CD4-positive, alpha-beta T cell (primary cell): ENCODE results near the gene RBBP7. TPM values are rescaled to one million over a fixed set of nuclear protein-coding genes. Genes with fewer than 3 reads are reported as not detected.

ENCODE experiments used
- ATAC-seq: fragments of 200-7000 bp; cut with Tn5 transposase; one replicate; pipeline ENCODE4 v1.10.0; 2022; ENCODE audit warnings: mild to moderate bottlenecking; ENCODE audit not compliant: poor library complexity
- CTCF ChIA-PET: fragments of 350-600 bp; sonication (Branson Sonifier 250); formaldehyde crosslinking; loops from one replicate; lab custom pipeline; 2021; ENCODE audit warnings: antibody characterized with exemption, inconsistent platforms; lab: Charles Lee
- POLR2A ChIA-PET: fragments of 350-600 bp; sonication (Branson Sonifier 250); formaldehyde crosslinking; loops from one replicate; lab custom pipeline; 2021; ENCODE audit warnings: antibody characterized with exemption, inconsistent platforms; lab: Charles Lee
- DNase-seq, 14 experiments: peaks; one replicate each; pipeline ENCODE4 v3.0.0-alpha.2; 2013 to 2020; ENCODE audit warnings: mixed read lengths in 2 of 14
- H3K27ac ChIP-seq, 2 donors: one replicate each; pipeline versions ENCODE4 v1.5.1 to v1.7.0; 2013; ENCODE audit warnings: low read length in 2 of 2, low read depth in 1 of 2, mild to moderate bottlenecking in 1 of 2
- H3K27me3 ChIP-seq, 2 experiments: 1 replicate in 1 of 2; 2 replicates in 1 of 2; pipeline versions ENCODE4 v1.6.1 to v1.7.0; 2013; ENCODE audit warnings: low read length in 2 of 2, control low read depth in 1 of 2, mild to moderate bottlenecking in 1 of 2, moderate library complexity in 1 of 2; ENCODE audit not compliant: insufficient read depth in 2 of 2, control insufficient read depth in 1 of 2
- H3K36me3 ChIP-seq: one replicate; pipeline ENCODE4 v1.6.1; 2013; ENCODE audit warnings: low read length, control low read depth; ENCODE audit not compliant: insufficient read depth
- H3K4me1 ChIP-seq: one replicate; pipeline ENCODE4 v1.6.1; 2013; ENCODE audit warnings: low read length, control low read depth; ENCODE audit not compliant: insufficient read depth
- H3K4me3 ChIP-seq: one replicate; pipeline ENCODE4 v1.5.1; 2013; ENCODE audit warnings: mild to moderate bottlenecking, low read length, moderate library complexity
- H3K9me3 ChIP-seq, 2 experiments: 1 replicate in 1 of 2; 2 replicates in 1 of 2; pipeline versions ENCODE4 v1.6.1 to v1.7.0; 2013; ENCODE audit warnings: low read length in 2 of 2, mild to moderate bottlenecking in 2 of 2, control low read depth in 1 of 2, moderate library complexity in 1 of 2; ENCODE audit not compliant: control insufficient read depth in 1 of 2, insufficient read depth in 1 of 2
- H3K27ac Mint-ChIP-seq: one replicate; pipeline ENCODE4 v1.8.0; 2020; ENCODE audit warnings: mixed read lengths
- H3K27me3 Mint-ChIP-seq: one replicate; pipeline ENCODE4 v1.8.0; 2021; ENCODE audit warnings: mixed read lengths
- H3K36me3 Mint-ChIP-seq: one replicate; pipeline ENCODE4 v1.8.0; 2021; ENCODE audit warnings: low read depth, mixed read lengths
- H3K4me1 Mint-ChIP-seq: one replicate; pipeline ENCODE4 v1.8.0; 2021; ENCODE audit warnings: low read depth, mixed read lengths
- H3K4me3 Mint-ChIP-seq: one replicate; pipeline ENCODE4 v1.8.0; 2020; ENCODE audit warnings: mild to moderate bottlenecking, mixed read lengths
- H3K9me3 Mint-ChIP-seq: one replicate; pipeline ENCODE4 v1.8.0; 2020; ENCODE audit warnings: mixed read lengths
- CTCF ChIP-seq: fragments of 200-600 bp; IDR thresholded peaks from one replicate; pipeline ENCODE4 v1.8.0; 2022; ENCODE audit warnings: antibody characterized with exemption, mild to moderate bottlenecking
- intact Hi-C, 2 experiments: fragments of 100-400 bp; cut with DNase I in 1 of 2; cut with micrococcal nuclease in 1 of 2; formaldehyde crosslinking; loops; one replicate each; pipeline versions ENCODE4 v1.15.1 to v1.9.0; 2023 to 2025; cut with DNase I, micrococcal nuclease
- total RNA-seq, 174 experiments: library from RNA in 2 of 174; stranded (reverse) in 2 of 174; gene quantifications; one replicate each; pipeline ENCODE4 v1.2.3 and lab custom pipeline; 2021 to 2026

RBBP7 gene
- total RNA-seq, 2 experiments from 2014 or later: 104 to 110 TPM

GRCh38 chrX:16903274-16904022 lies 33.3 kb upstream of the RBBP7 start:
- H3K4me1 ChIP-seq: no peaks in the 10 kb centered on the region
- ATAC-seq (no peak), DNase-seq (no peak)
- no peaks in the 10 kb centered on the region for H3K36me3 ChIP-seq
- Mint-ChIP-seq H3K4me3 (no peak overlapping the region), H3K36me3 (no peaks in the 10 kb centered on the region), H3K27me3 (peaks cover 8% of the 10 kb centered on the region), H3K27ac (no peak overlapping the region), H3K9me3 (peaks cover 2% of the 10 kb centered on the region), H3K4me1 (no peaks in the 10 kb centered on the region)
- CTCF ChIA-PET: interaction anchor here (1.2 kb wide), 1 partner anchor 20 kb away, joined by 3 read pairs; no protein-coding TSS in a partner anchor
- no peak for TF ChIP-seq CTCF
- no peak overlapping the region for H3K27ac ChIP-seq
- no peaks in the 10 kb centered on the region for H3K9me3 ChIP-seq
- H3K27me3 ChIP-seq: no peaks in the 10 kb centered on the region
- no peak overlapping the region for H3K4me3 ChIP-seq
- POLR2A ChIA-PET: no interaction called here
- intact Hi-C loops: no loop called here

GRCh38 chrX:16897445-16897844 lies 27.3 kb upstream of the RBBP7 start:
- DNase-seq: no peak
- H3K27ac ChIP-seq: no peak overlapping the region
- H3K4me1 Mint-ChIP-seq: peaks cover 6% of the 10 kb centered on the region
- H3K36me3 Mint-ChIP-seq: no peaks in the 10 kb centered on the region
- ChIA-PET CTCF (no interaction called here), POLR2A (no interaction called here)
- no peaks in the 10 kb centered on the region for H3K4me1 ChIP-seq
- H3K9me3 ChIP-seq: no peaks in the 10 kb centered on the region
- H3K36me3 ChIP-seq: no peaks in the 10 kb centered on the region
- H3K4me3 Mint-ChIP-seq: no peak overlapping the region
- no peak overlapping the region for H3K4me3 ChIP-seq
- H3K27me3 ChIP-seq: no peaks in the 10 kb centered on the region
- ATAC-seq: no peak
- no peak for TF ChIP-seq CTCF
- no peaks in the 10 kb centered on the region for H3K9me3 Mint-ChIP-seq
- peaks cover 8% of the 10 kb centered on the region for H3K27me3 Mint-ChIP-seq
- intact Hi-C loops: no loop called here
- no peak overlapping the region for H3K27ac Mint-ChIP-seq

GRCh38 chrX:16892504-16893362 lies 22.6 kb upstream of the RBBP7 start:
- Mint-ChIP-seq H3K27ac (no peak overlapping the region), H3K4me1 (peaks cover 14% of the 10 kb centered on the region), H3K36me3 (no peaks in the 10 kb centered on the region), H3K4me3 (no peak overlapping the region), H3K9me3 (no peaks in the 10 kb centered on the region), H3K27me3 (no peaks in the 10 kb centered on the region)
- H3K27ac ChIP-seq: no peak overlapping the region
- H3K36me3 ChIP-seq: no peaks in the 10 kb centered on the region
- H3K27me3 ChIP-seq: no peaks in the 10 kb centered on the region
- ATAC-seq: peak; percentile 48
- H3K9me3 ChIP-seq: no peaks in the 10 kb centered on the region
- ChIA-PET CTCF (interaction anchor here (0.5 to 2.5 kb wide), 10 partner anchors 10 to 1030 kb away, joined by 3 to 28 read pairs (median 3); partner anchors contain the start of gene RBBP7), POLR2A (no interaction called here)
- peaks cover 10% of the 10 kb centered on the region for H3K4me1 ChIP-seq
- peak in 13 of 14 experiments; percentile 17 to 79 (median 36) for DNase-seq
- intact Hi-C loops: no loop called here
- no peak overlapping the region for H3K4me3 ChIP-seq
- TF ChIP-seq CTCF: peak; percentile 73
